ENCODE measurements around the gene SEMA4D.

The SEMA4D gene

GRCh38 chr9:89450213-89450612 is 47.7 kb downstream of the SEMA4D start:
- no peak for TF ChIP-seq TEAD4 (IDR thresholded peaks at IDR 0.05)
- TF ChIP-seq YY1 (IDR thresholded peaks at IDR 0.05; ENCODE audit: low read depth): no peak
- TF ChIP-seq, protein P1, sequence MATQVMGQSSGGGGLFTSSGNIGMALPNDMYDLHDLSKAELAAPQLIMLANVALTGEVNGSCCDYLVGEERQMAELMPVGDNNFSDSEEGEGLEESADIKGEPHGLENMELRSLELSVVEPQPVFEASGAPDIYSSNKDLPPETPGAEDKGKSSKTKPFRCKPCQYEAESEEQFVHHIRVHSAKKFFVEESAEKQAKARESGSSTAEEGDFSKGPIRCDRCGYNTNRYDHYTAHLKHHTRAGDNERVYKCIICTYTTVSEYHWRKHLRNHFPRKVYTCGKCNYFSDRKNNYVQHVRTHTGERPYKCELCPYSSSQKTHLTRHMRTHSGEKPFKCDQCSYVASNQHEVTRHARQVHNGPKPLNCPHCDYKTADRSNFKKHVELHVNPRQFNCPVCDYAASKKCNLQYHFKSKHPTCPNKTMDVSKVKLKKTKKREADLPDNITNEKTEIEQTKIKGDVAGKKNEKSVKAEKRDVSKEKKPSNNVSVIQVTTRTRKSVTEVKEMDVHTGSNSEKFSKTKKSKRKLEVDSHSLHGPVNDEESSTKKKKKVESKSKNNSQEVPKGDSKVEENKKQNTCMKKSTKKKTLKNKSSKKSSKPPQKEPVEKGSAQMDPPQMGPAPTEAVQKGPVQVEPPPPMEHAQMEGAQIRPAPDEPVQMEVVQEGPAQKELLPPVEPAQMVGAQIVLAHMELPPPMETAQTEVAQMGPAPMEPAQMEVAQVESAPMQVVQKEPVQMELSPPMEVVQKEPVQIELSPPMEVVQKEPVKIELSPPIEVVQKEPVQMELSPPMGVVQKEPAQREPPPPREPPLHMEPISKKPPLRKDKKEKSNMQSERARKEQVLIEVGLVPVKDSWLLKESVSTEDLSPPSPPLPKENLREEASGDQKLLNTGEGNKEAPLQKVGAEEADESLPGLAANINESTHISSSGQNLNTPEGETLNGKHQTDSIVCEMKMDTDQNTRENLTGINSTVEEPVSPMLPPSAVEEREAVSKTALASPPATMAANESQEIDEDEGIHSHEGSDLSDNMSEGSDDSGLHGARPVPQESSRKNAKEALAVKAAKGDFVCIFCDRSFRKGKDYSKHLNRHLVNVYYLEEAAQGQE (IDR thresholded peaks at IDR 0.05; ENCODE audit: low read depth): no peak
- TF ChIP-seq ZBTB7A (IDR thresholded peaks at IDR 0.05; ENCODE audit: low read depth): no peak
- no peak for TF ChIP-seq EP300 (IDR thresholded peaks at IDR 0.05; ENCODE audit: borderline replicate concordance)

- no peak for TF ChIP-seq YY1 (IDR thresholded peaks at IDR 0.05; ENCODE audit: low read depth)
- TF ChIP-seq EP300 (IDR thresholded peaks at IDR 0.05; ENCODE audit: borderline replicate concordance): no peak
- no peak for TF ChIP-seq RAD21 (IDR thresholded peaks at IDR 0.05; ENCODE audit: low read depth)
- no peak for TF ChIP-seq EGR1 (IDR thresholded peaks at IDR 0.05)
- TF ChIP-seq TAF1 (IDR thresholded peaks at IDR 0.05; ENCODE audit: low read depth): no peak
- TF ChIP-seq, protein P1 (IDR thresholded peaks at IDR 0.05; ENCODE audit: low read depth): no peak
- TF ChIP-seq MAX (IDR thresholded peaks at IDR 0.05): no peak
- no peak for TF ChIP-seq CREB1 (IDR thresholded peaks at IDR 0.05; ENCODE audit: low read depth)
- no peak for TF ChIP-seq TEAD4 (IDR thresholded peaks at IDR 0.05)
- TF ChIP-seq TCF12 (IDR thresholded peaks at IDR 0.05; ENCODE audit: low read depth): no peak
- TF ChIP-seq ZBTB7A (IDR thresholded peaks at IDR 0.05; ENCODE audit: low read depth): no peak
Measured at GRCh38 chr9:89449261-89449671, 48.6 kb downstream of the SEMA4D start.

DNA sequence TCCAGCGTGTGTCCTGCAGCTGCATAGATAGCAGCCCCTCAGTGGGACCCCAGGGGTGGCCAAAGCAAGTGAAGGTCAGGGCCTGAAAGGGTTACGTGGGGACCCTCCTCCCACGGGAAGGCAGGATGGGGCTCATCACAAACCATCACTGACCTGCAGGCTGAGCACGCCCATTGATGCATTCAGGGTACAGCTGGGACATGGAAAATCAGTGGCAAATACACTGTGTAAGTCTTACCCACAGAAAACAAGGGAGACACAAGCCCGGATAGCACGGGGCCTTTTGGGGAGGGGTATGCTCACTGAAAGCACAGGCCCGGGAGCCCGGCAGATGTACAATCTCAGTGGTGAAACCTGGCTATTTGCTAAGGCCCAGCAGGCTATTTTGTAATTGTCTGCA is 49.1 kb downstream of the SEMA4D start:
- TF ChIP-seq MAX (IDR thresholded peaks at IDR 0.05) (no peak), NFIC (IDR thresholded peaks at IDR 0.05) (no peak), TCF12 (IDR thresholded peaks at IDR 0.05; ENCODE audit: low read depth) (no peak), RAD21 (IDR thresholded peaks at IDR 0.05; ENCODE audit: low read depth) (no peak), CREB1 (IDR thresholded peaks at IDR 0.05; ENCODE audit: low read depth) (no peak), EGR1 (IDR thresholded peaks at IDR 0.05) (no peak), ZBTB7A (IDR thresholded peaks at IDR 0.05; ENCODE audit: low read depth) (no peak), EP300 (IDR thresholded peaks at IDR 0.05; ENCODE audit: borderline replicate concordance) (no peak), TAF1 (IDR thresholded peaks at IDR 0.05; ENCODE audit: low read depth) (no peak)
- TF ChIP-seq, protein P1 (IDR thresholded peaks at IDR 0.05; ENCODE audit: low read depth): no peak
- TF ChIP-seq, protein P2, sequence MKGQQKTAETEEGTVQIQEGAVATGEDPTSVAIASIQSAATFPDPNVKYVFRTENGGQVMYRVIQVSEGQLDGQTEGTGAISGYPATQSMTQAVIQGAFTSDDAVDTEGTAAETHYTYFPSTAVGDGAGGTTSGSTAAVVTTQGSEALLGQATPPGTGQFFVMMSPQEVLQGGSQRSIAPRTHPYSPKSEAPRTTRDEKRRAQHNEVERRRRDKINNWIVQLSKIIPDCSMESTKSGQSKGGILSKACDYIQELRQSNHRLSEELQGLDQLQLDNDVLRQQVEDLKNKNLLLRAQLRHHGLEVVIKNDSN (IDR thresholded peaks at IDR 0.05): no peak

- TF ChIP-seq TCF12 (IDR thresholded peaks at IDR 0.05; ENCODE audit: low read depth) (no peak), EP300 (IDR thresholded peaks at IDR 0.05; ENCODE audit: borderline replicate concordance) (no peak), EGR1 (IDR thresholded peaks at IDR 0.05) (no peak), TAF1 (IDR thresholded peaks at IDR 0.05; ENCODE audit: low read depth) (no peak), TEAD4 (IDR thresholded peaks at IDR 0.05) (no peak), CEBPB (IDR thresholded peaks at IDR 0.05) (no peak), NFIC (IDR thresholded peaks at IDR 0.05) (no peak), ZBTB7A (IDR thresholded peaks at IDR 0.05; ENCODE audit: low read depth) (no peak), MAX (IDR thresholded peaks at IDR 0.05) (no peak), FOXM1 (IDR thresholded peaks at IDR 0.05; ENCODE audit: borderline replicate concordance, low read depth) (no peak), CREB1 (IDR thresholded peaks at IDR 0.05; ENCODE audit: low read depth) (no peak), RAD21 (IDR thresholded peaks at IDR 0.05; ENCODE audit: low read depth) (no peak)
- TF ChIP-seq, protein P2 (IDR thresholded peaks at IDR 0.05): no peak
- TF ChIP-seq, protein P1 (IDR thresholded peaks at IDR 0.05; ENCODE audit: low read depth): no peak
Measured at GRCh38 chr9:89448381-89448780, 49.5 kb downstream of the SEMA4D start.

Data from Ishikawa (cell line).